HL-60/S4 (cell line): ENCODE data around the gene CFAP58.

Experiments used
- in situ Hi-C: fragments of 300-500 bp; cut with MboI; formaldehyde crosslinking; loops from 2 replicates; pipeline ENCODE4 v1.14.3; 2022; ENCODE audit warnings: low sequenced_read_pairs

Gene CFAP58

GRCh38 chr10:104321226-104321625 lies 32.4 kb upstream of the CFAP58 start:
- in situ Hi-C loops: no loop called here

- in situ Hi-C loops: no loop called here
Observed at GRCh38 chr10:104321725-104322415, 31.8 kb upstream of the CFAP58 start.

- in situ Hi-C loops: no loop called here
Observed at GRCh38 chr10:104322416-104322782, 31.2 kb upstream of the CFAP58 start.

GRCh38 chr10:104323085-104323484 lies 30.5 kb upstream of the CFAP58 start:
- in situ Hi-C loops: no loop called here

- in situ Hi-C loops: no loop called here
Observed at GRCh38 chr10:104323760-104324201, 29.9 kb upstream of the CFAP58 start.

GRCh38 chr10:104324221-104324686 lies 29.4 kb upstream of the CFAP58 start:
- in situ Hi-C loops: no loop called here

- in situ Hi-C loops: no loop called here
Observed at GRCh38 chr10:104324931-104325330, 28.7 kb upstream of the CFAP58 start.

- in situ Hi-C loops: no loop called here
Observed at GRCh38 chr10:104325436-104326435, 27.9 kb upstream of the CFAP58 start.

GRCh38 chr10:104326991-104327610 lies 26.5 kb upstream of the CFAP58 start:
- in situ Hi-C loops: no loop called here

- in situ Hi-C loops: no loop called here
Observed at GRCh38 chr10:104327745-104328645, 25.6 kb upstream of the CFAP58 start.

GRCh38 chr10:104328646-104328895 lies 25.1 kb upstream of the CFAP58 start:
- in situ Hi-C loops: no loop called here

GRCh38 chr10:104328896-104329710 lies 24.5 kb upstream of the CFAP58 start:
- in situ Hi-C loops: no loop called here

GRCh38 chr10:104329735-104330134 lies 23.9 kb upstream of the CFAP58 start:
- in situ Hi-C loops: no loop called here

GRCh38 chr10:104330168-104331110 lies 23.2 kb upstream of the CFAP58 start:
- in situ Hi-C loops: no loop called here

- in situ Hi-C loops: no loop called here
Observed at GRCh38 chr10:104331208-104331838, 22.3 kb upstream of the CFAP58 start.

- in situ Hi-C loops: no loop called here
Observed at GRCh38 chr10:104332243-104333031, 21.2 kb upstream of the CFAP58 start.

- in situ Hi-C loops: no loop called here
Observed at GRCh38 chr10:104333032-104333727, 20.5 kb upstream of the CFAP58 start.
